ENCODE results near the gene CUL1.

DNA sequence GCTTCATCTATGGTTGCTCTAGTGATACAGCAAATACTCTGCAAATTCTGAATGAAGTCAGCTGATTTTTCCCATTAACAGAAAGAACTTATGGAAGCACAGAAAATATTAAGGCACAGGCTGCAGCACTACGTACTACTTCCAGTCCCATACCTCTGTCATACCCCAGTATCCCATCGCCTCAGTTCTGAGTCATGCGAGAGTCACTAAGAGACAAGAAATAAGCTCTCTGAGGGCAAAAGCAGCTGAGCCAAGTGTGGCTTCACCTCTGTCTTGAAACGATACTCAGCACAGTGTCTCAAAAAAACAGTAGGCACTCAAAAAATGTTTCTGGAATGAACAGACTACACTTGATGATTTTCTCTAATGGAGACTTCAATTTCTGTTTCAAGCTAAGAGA lies 137.2 kb downstream of the CUL1 start:
- TF ChIP-seq, protein P1, sequence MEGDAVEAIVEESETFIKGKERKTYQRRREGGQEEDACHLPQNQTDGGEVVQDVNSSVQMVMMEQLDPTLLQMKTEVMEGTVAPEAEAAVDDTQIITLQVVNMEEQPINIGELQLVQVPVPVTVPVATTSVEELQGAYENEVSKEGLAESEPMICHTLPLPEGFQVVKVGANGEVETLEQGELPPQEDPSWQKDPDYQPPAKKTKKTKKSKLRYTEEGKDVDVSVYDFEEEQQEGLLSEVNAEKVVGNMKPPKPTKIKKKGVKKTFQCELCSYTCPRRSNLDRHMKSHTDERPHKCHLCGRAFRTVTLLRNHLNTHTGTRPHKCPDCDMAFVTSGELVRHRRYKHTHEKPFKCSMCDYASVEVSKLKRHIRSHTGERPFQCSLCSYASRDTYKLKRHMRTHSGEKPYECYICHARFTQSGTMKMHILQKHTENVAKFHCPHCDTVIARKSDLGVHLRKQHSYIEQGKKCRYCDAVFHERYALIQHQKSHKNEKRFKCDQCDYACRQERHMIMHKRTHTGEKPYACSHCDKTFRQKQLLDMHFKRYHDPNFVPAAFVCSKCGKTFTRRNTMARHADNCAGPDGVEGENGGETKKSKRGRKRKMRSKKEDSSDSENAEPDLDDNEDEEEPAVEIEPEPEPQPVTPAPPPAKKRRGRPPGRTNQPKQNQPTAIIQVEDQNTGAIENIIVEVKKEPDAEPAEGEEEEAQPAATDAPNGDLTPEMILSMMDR (IDR thresholded peaks at IDR 0.05), result no peak
- no peak for TF ChIP-seq POLR2A (IDR thresholded peaks at IDR 0.05)
- no peak for TF ChIP-seq EP300 (IDR thresholded peaks at IDR 0.05)
- TF ChIP-seq POLR2AphosphoS5 (IDR thresholded peaks at IDR 0.05), result no peak

All from upper lobe of left lung (tissue), 4 donors.